H9 (cell line): ENCODE measurements around the gene SKAP1. TPM values are rescaled to one million over a fixed set of nuclear protein-coding genes. Genes with fewer than 3 reads are reported as not detected.

Experiments
- DNase-seq: peaks from one replicate; pipeline ENCODE4 v3.0.0-alpha.2; 2017
- H2AFZ ChIP-seq: one replicate; pipeline ENCODE4 v1.6.1; 2013; ENCODE audit warnings: mild to moderate bottlenecking, low read length, control low read depth, moderate library complexity
- H2AK5ac ChIP-seq: 2 replicates; pipeline ENCODE4 v1.6.1; 2013; ENCODE audit warnings: low read length, control low read depth, mixed read lengths; ENCODE audit not compliant: insufficient read length
- H2BK120ac ChIP-seq: one replicate; pipeline ENCODE4 v1.6.1; 2013; ENCODE audit warnings: low read depth, mild to moderate bottlenecking, low read length, control low read depth, inconsistent platforms; ENCODE audit not compliant: poor library complexity, severe bottlenecking
- H2BK12ac ChIP-seq: 2 replicates; pipeline ENCODE4 v1.6.1; 2013; ENCODE audit warnings: low read length, control low read depth, mixed read lengths, low read depth; ENCODE audit not compliant: insufficient read length
- H2BK15ac ChIP-seq: 2 replicates; pipeline ENCODE4 v1.6.1; 2013; ENCODE audit warnings: low read depth, low read length, control low read depth
- H2BK20ac ChIP-seq: one replicate; pipeline ENCODE4 v1.6.1; 2013; ENCODE audit warnings: low read depth, mild to moderate bottlenecking, low read length, control low read depth, inconsistent platforms; ENCODE audit not compliant: poor library complexity, severe bottlenecking
- H2BK5ac ChIP-seq: 2 replicates; pipeline ENCODE4 v1.6.1; 2013; ENCODE audit warnings: low read length, control low read depth, mixed read lengths; ENCODE audit not compliant: insufficient read length
- H3K14ac ChIP-seq: 2 replicates; pipeline ENCODE4 v1.6.1; 2013; ENCODE audit warnings: low read length, control low read depth; ENCODE audit not compliant: insufficient read depth
- H3K18ac ChIP-seq: 2 replicates; pipeline ENCODE4 v1.6.1; 2013; ENCODE audit warnings: low read depth, mild to moderate bottlenecking, mixed read lengths, low read length, control low read depth; ENCODE audit not compliant: insufficient read length
- H3K23ac ChIP-seq: 2 replicates; pipeline ENCODE4 v1.6.1; 2013; ENCODE audit warnings: low read length, control low read depth, mixed read lengths, low read depth; ENCODE audit not compliant: insufficient read length
- H3K23me2 ChIP-seq: 2 replicates; pipeline ENCODE4 v1.6.1; 2013; ENCODE audit warnings: low read depth, mild to moderate bottlenecking, mixed read lengths, low read length, control low read depth; ENCODE audit not compliant: insufficient read length, poor library complexity, severe bottlenecking
- H3K27ac ChIP-seq: 2 replicates; pipeline ENCODE4 v1.5.1; 2013; ENCODE audit warnings: low read length, control low read depth, mixed read lengths, low read depth; ENCODE audit not compliant: insufficient read length
- H3K27me3 ChIP-seq: 2 replicates; pipeline ENCODE4 v1.6.1; 2013; ENCODE audit warnings: low read length, control low read depth, inconsistent platforms; ENCODE audit not compliant: insufficient read depth
- H3K4ac ChIP-seq: 2 replicates; pipeline ENCODE4 v1.6.1; 2013; ENCODE audit warnings: low read depth, mild to moderate bottlenecking, control low read depth, inconsistent platforms, low read length, moderate library complexity
- H3K4me1 ChIP-seq: 2 replicates; pipeline ENCODE4 v1.6.1; 2013; ENCODE audit warnings: low read length, control low read depth, inconsistent platforms; ENCODE audit not compliant: insufficient read depth
- H3K4me2 ChIP-seq: 2 replicates; pipeline ENCODE4 v1.6.1; 2013; ENCODE audit warnings: low read length, control low read depth, mixed read lengths; ENCODE audit not compliant: insufficient read length, insufficient read depth
- H3K56ac ChIP-seq: 2 replicates; pipeline ENCODE4 v1.6.1; 2013; ENCODE audit warnings: low read depth, mild to moderate bottlenecking, mixed read lengths, low read length, control low read depth; ENCODE audit not compliant: insufficient read length
- H3K79me1 ChIP-seq: 2 replicates; pipeline ENCODE4 v1.6.1; 2013; ENCODE audit warnings: low read depth, mild to moderate bottlenecking, moderate library complexity, low read length, control low read depth, inconsistent platforms; ENCODE audit not compliant: insufficient read depth, poor library complexity, severe bottlenecking
- H3K79me2 ChIP-seq: 2 replicates; pipeline ENCODE4 v1.6.1; 2013; ENCODE audit warnings: low read length, control low read depth, inconsistent platforms; ENCODE audit not compliant: insufficient read depth
- H3K9ac ChIP-seq: 2 replicates; pipeline ENCODE4 v1.6.1; 2013; ENCODE audit warnings: low read length, control low read depth, mixed read lengths; ENCODE audit not compliant: insufficient read length; ENCODE audit errors: extremely low read depth
- H3K9me3 ChIP-seq: one replicate; pipeline ENCODE4 v1.6.1; 2013; ENCODE audit warnings: low read depth, low read length, inconsistent platforms; ENCODE audit not compliant: control insufficient read depth
- H3T11ph ChIP-seq: one replicate; pipeline ENCODE4 v1.6.1; 2013; ENCODE audit warnings: mild to moderate bottlenecking, low read length, control low read depth, inconsistent platforms
- H4K20me1 ChIP-seq: one replicate; pipeline ENCODE4 v1.6.1; 2013; ENCODE audit not compliant: control insufficient read depth, insufficient read length, insufficient read depth
- H4K5ac ChIP-seq: 2 replicates; pipeline ENCODE4 v1.6.1; 2013; ENCODE audit warnings: low read depth, mild to moderate bottlenecking, mixed read lengths, low read length, control low read depth; ENCODE audit not compliant: insufficient read length
- H4K8ac ChIP-seq: replicated peaks from 2 replicates; pipeline ENCODE4 v1.6.1; 2013; ENCODE audit warnings: low read length, control low read depth, mixed read lengths, low read depth; ENCODE audit not compliant: insufficient read length
- H4K91ac ChIP-seq: 2 replicates; pipeline ENCODE4 v1.6.1; 2013; ENCODE audit warnings: low read depth, mild to moderate bottlenecking, moderate library complexity, mixed read lengths, low read length, control low read depth; ENCODE audit not compliant: insufficient read length
- H3K27ac Mint-ChIP-seq, 3 experiments: 2 replicates in 2 of 3; 3 replicates in 1 of 3; pipeline ENCODE4 v1.8.0; 2020 to 2021; ENCODE audit warnings: mixed read lengths in 3 of 3, mild to moderate bottlenecking in 1 of 3, moderate library complexity in 1 of 3
- H3K27me3 Mint-ChIP-seq: 2 replicates; pipeline ENCODE4 v1.8.0; 2021; ENCODE audit warnings: low read depth, mild to moderate bottlenecking, moderate library complexity, mixed read lengths
- H3K36me3 Mint-ChIP-seq, 3 experiments: 2 replicates in 2 of 3; 3 replicates in 1 of 3; pipeline ENCODE4 v1.8.0; 2020 to 2021; ENCODE audit warnings: low read depth in 3 of 3, mixed read lengths in 3 of 3; ENCODE audit not compliant: insufficient read depth in 1 of 3
- H3K4me1 Mint-ChIP-seq, 2 experiments: 2 replicates each; pipeline ENCODE4 v1.8.0; 2020; ENCODE audit warnings: mixed read lengths in 2 of 2
- H3K4me3 Mint-ChIP-seq, 2 experiments: 2 replicates in 1 of 2; 3 replicates in 1 of 2; pipeline ENCODE4 v1.8.0; 2020 to 2021; ENCODE audit warnings: mild to moderate bottlenecking in 2 of 2, mixed read lengths in 2 of 2, moderate library complexity in 1 of 2
- H3K9me3 Mint-ChIP-seq, 2 experiments: 2 replicates in 1 of 2; 3 replicates in 1 of 2; pipeline ENCODE4 v1.8.0; 2020; ENCODE audit warnings: mild to moderate bottlenecking in 2 of 2, mixed read lengths in 2 of 2, moderate library complexity in 1 of 2
- CTCF ChIP-seq: fragments of 200-600 bp; sonication (generic); conservative IDR thresholded peaks from 3 replicates; pipeline ENCODE4 v1.8.0; 2021; ENCODE audit warnings: antibody characterized with exemption, mild to moderate bottlenecking
- WGBS: extraction: QIAGEN DNeasy Blood & Tissue Kit; methylation state at CpG from one replicate; pipeline ENCODE4 v1.1.7; 2013; ENCODE audit warnings: missing lambda C conversion rate, low lambda C conversion rate, mixed read lengths; ENCODE audit not compliant: insufficient read length; ENCODE audit errors: extremely low coverage; 5-methylcytosine and 5-hydroxymethylcytosine counted together
- total RNA-seq: library from RNA; stranded (reverse); gene quantifications from 2 replicates; pipeline ENCODE4 v1.2.1, GENCODE V29; 2021

SKAP1 gene
- total RNA-seq, 1 experiment from 2014 or later: not detected

- H3K4me2 ChIP-seq: no peak overlapping the region
- H3K4me3 Mint-ChIP-seq: no peak overlapping the region
- no peak overlapping the region for H4K91ac ChIP-seq
- no peak overlapping the region for H3K4ac ChIP-seq
- H3T11ph ChIP-seq: no peak overlapping the region
- H3K9me3 ChIP-seq: no peaks in the 10 kb centered on the region
- H2BK5ac ChIP-seq: no peak overlapping the region
- no peak overlapping the region for H3K23ac ChIP-seq
- no peak overlapping the region for H3K14ac ChIP-seq
- H2BK120ac ChIP-seq: no peak overlapping the region
- H3K27ac Mint-ChIP-seq: 0 out of 7 replicates have a peak overlapping the region, but pooled peaks of 1 of the 3 experiments have one; percentile 7
- peaks cover 14 to 52% (median 42%) of the 10 kb centered on the region in 3 experiments; a peak in 6 of 7 replicates for H3K36me3 Mint-ChIP-seq
- no peak overlapping the region for H4K5ac ChIP-seq
- WGBS: no CpG with 5 or more reads among the region's 3 CpGs
- no peaks in the 10 kb centered on the region for H3K27me3 ChIP-seq
- H3K79me2 ChIP-seq: no peaks in the 10 kb centered on the region
- no peaks in the 10 kb centered on the region for H3K79me1 ChIP-seq
- H3K23me2 ChIP-seq: no peaks in the 10 kb centered on the region
- H3K56ac ChIP-seq: no peak overlapping the region
- H2BK20ac ChIP-seq: no peak overlapping the region
- H3K9ac ChIP-seq: no peak overlapping the region
- H3K9me3 Mint-ChIP-seq: no peaks in the 10 kb centered on the region
- peaks cover 2 to 3% of the 10 kb centered on the region in 2 experiments; a peak in 3 of 4 replicates for H3K4me1 Mint-ChIP-seq
- H3K27me3 Mint-ChIP-seq: no peaks in the 10 kb centered on the region
- H2AFZ ChIP-seq: no peak overlapping the region
- H3K27ac ChIP-seq: no peak overlapping the region
- TF ChIP-seq CTCF: no peak
- no peaks in the 10 kb centered on the region for H4K20me1 ChIP-seq
- no peak overlapping the region for H3K18ac ChIP-seq
- no peaks in the 10 kb centered on the region for H3K4me1 ChIP-seq
- no peak overlapping the region for H4K8ac ChIP-seq
- DNase-seq: no peak
- no peak overlapping the region for H2AK5ac ChIP-seq
- no peak overlapping the region for H2BK15ac ChIP-seq
- H2BK12ac ChIP-seq: no peak overlapping the region
These were observed 307.4 kb downstream of the SKAP1 start for GRCh38 chr17:48122665-48123045.
